A549 (cell line): ENCODE results near the gene FDX2. TPM values are rescaled to one million over a fixed set of nuclear protein-coding genes. Genes with fewer than 3 reads are reported as not detected.

Experiments used
- ATAC-seq, 2 experiments: fragments of 200-7000 bp in 1 of 2; fragments of >200 bp in 1 of 2; cut with Nextera tagmentation in 1 of 2; cut with Tn5 transposase in 1 of 2; 3 replicates each; pipeline versions ENCODE4 v1.8.0 to v1.9.1; 2018 to 2020; ENCODE audit warnings: mild to moderate bottlenecking in 1 of 2, moderate library complexity in 1 of 2
- CTCF ChIA-PET: fragments of 300-600 bp; sonication (Branson Sonifier 250); formaldehyde crosslinking; extraction: SDS; loops from one replicate; lab custom pipeline; 2021; ENCODE audit warnings: antibody characterized with exemption, inconsistent platforms; lab: Yijun Ruan, JAX
- POLR2A ChIA-PET: fragments of 350-600 bp; formaldehyde crosslinking; extraction: SDS; loops from one replicate; lab custom pipeline; 2021; ENCODE audit warnings: antibody characterized with exemption, inconsistent platforms; lab: Yijun Ruan, JAX
- DNase-seq, 2 experiments: peaks; one replicate each; pipeline versions ENCODE4 v3.0.0 to v3.0.0-alpha.2; 2011 to 2016; ENCODE audit warnings: low read depth in 1 of 2, low spot score in 1 of 2
- FAIRE-seq: peaks from 2 replicates; lab custom pipeline; 2011; peaks lifted over from hg19 to GRCh38; lab: Jason Lieb, UNC
- H3K27ac ChIP-seq, 2 experiments: fragments of >200 bp; sonication (Bioruptor Twin); formaldehyde crosslinking; 3 replicates each; pipeline ENCODE4 v1.5.1; 2016 to 2017
- H3K4me1 ChIP-seq: fragments of >200 bp; sonication (Bioruptor Twin); formaldehyde crosslinking; 3 replicates; pipeline ENCODE4 v1.6.1; 2016
- H3K4me2 ChIP-seq: fragments of >200 bp; sonication (Bioruptor Twin); formaldehyde crosslinking; 3 replicates; pipeline ENCODE4 v1.6.1; 2016
- H3K4me3 ChIP-seq: fragments of >200 bp; sonication (Bioruptor Twin); formaldehyde crosslinking; 3 replicates; pipeline ENCODE4 v1.5.1; 2016
- H3K9me3 ChIP-seq: fragments of >200 bp; sonication (Bioruptor Twin); formaldehyde crosslinking; 3 replicates; pipeline ENCODE4 v1.6.1; 2016
- CBX2 ChIP-seq: fragments of 200-600 bp; sonication (generic); IDR thresholded peaks from 2 replicates; pipeline ENCODE4 v1.6.1; 2016; ENCODE audit warnings: low read depth, mild to moderate bottlenecking, borderline replicate concordance
- CEBPB ChIP-seq, 2 experiments: fragments of >200 bp in 1 of 2; sonication (Bioruptor Twin) in 1 of 2; formaldehyde crosslinking in 1 of 2; IDR thresholded peaks; 2 replicates each; pipeline ENCODE4 v1.6.1; 2012 to 2016
- CHD2 ChIP-seq: fragments of 150-350 bp; IDR thresholded peaks from 2 replicates; pipeline ENCODE4 v1.6.1; 2014; ENCODE audit warnings: low read length; ENCODE audit not compliant: partially characterized antibody
- EP300 ChIP-seq, 2 experiments: fragments of >200 bp; sonication (Bioruptor Twin); formaldehyde crosslinking; IDR thresholded peaks; 2 replicates in 1 of 2; 3 replicates in 1 of 2; pipeline ENCODE4 v1.6.1; 2016 to 2017
- FOSL2 ChIP-seq, 2 experiments: fragments of 450-650 bp in 1 of 2; fragments of >200 bp in 1 of 2; sonication (Bioruptor Twin) in 1 of 2; formaldehyde crosslinking; IDR thresholded peaks; 2 replicates each; pipeline versions ENCODE4 v1.5.0 to v1.6.1; 2016 to 2020; ENCODE audit warnings: mild to moderate bottlenecking in 1 of 2, moderate library complexity in 1 of 2
- HDAC2 ChIP-seq: fragments of 200-600 bp; sonication (generic); IDR thresholded peaks from 2 replicates; pipeline ENCODE4 v1.6.1; 2016
- HOXB5 ChIP-seq: fragments of 250-450 bp; sonication (Bioruptor Pico); IDR thresholded peaks from 2 replicates; pipeline ENCODE4 v1.5.0; 2020; ENCODE audit warnings: mild to moderate bottlenecking, moderate library complexity
- JUNB ChIP-seq: fragments of >200 bp; sonication (Bioruptor Twin); formaldehyde crosslinking; IDR thresholded peaks from 2 replicates; pipeline ENCODE4 v1.6.1; 2016
- KDM1A ChIP-seq: fragments of 200-600 bp; sonication (generic); IDR thresholded peaks from 2 replicates; pipeline ENCODE4 v1.6.1; 2016; ENCODE audit warnings: low read depth, mild to moderate bottlenecking
- MAFK ChIP-seq: fragments of 450-650 bp; IDR thresholded peaks from 2 replicates; pipeline ENCODE4 v1.6.1; 2014; ENCODE audit not compliant: partially characterized antibody
- MYC ChIP-seq: IDR thresholded peaks from 2 replicates; pipeline ENCODE4 v1.6.1; 2012; ENCODE audit warnings: mild to moderate bottlenecking, inconsistent platforms, low read length, improper control_type of control experiment, borderline replicate concordance
- NR3C1 ChIP-seq: fragments of >200 bp; sonication (Bioruptor Twin); formaldehyde crosslinking; IDR thresholded peaks from 3 replicates; pipeline ENCODE4 v1.6.1; 2017
- PHF8 ChIP-seq: fragments of 200-600 bp; sonication (generic); IDR thresholded peaks from 2 replicates; pipeline ENCODE4 v1.6.1; 2016; ENCODE audit warnings: low read depth, mild to moderate bottlenecking, antibody characterized with exemption, moderate library complexity, borderline replicate concordance
- RAD21 ChIP-seq, 2 experiments: fragments of >200 bp in 1 of 2; sonication (Bioruptor Twin) in 1 of 2; formaldehyde crosslinking in 1 of 2; IDR thresholded peaks in 1 of 2; conservative IDR thresholded peaks in 1 of 2; 2 replicates in 1 of 2; 3 replicates in 1 of 2; pipeline ENCODE4 v1.6.1; 2012 to 2018; ENCODE audit warnings: inconsistent platforms in 1 of 2
- RNF2 ChIP-seq: fragments of 200-600 bp; sonication (generic); IDR thresholded peaks from 2 replicates; pipeline ENCODE4 v1.6.1; 2016; ENCODE audit warnings: low read depth, mild to moderate bottlenecking, antibody characterized with exemption, moderate library complexity, borderline replicate concordance
- SMC3 ChIP-seq: fragments of >200 bp; sonication (Bioruptor Twin); formaldehyde crosslinking; IDR thresholded peaks from 3 replicates; pipeline ENCODE4 v1.6.1; 2018; ENCODE audit warnings: inconsistent platforms
- TFCP2L1 ChIP-seq: fragments of 250-450 bp; sonication (Bioruptor Pico); IDR thresholded peaks from 2 replicates; pipeline ENCODE4 v1.5.0; 2021; ENCODE audit warnings: mild to moderate bottlenecking
- ZC3H11A ChIP-seq: fragments of 450-650 bp; IDR thresholded peaks from 2 replicates; pipeline ENCODE4 v1.6.1; 2014; ENCODE audit warnings: antibody characterized with exemption, mild to moderate bottlenecking
- ZFP36 ChIP-seq: fragments of 450-650 bp; IDR thresholded peaks from 2 replicates; pipeline ENCODE4 v1.6.1; 2014; ENCODE audit warnings: borderline replicate concordance; ENCODE audit not compliant: partially characterized antibody
- WGBS: methylation state at CpG from one replicate; pipeline ENCODE4 v1.1.6; 2017; ENCODE audit errors: missing lambda C conversion rate; 5-methylcytosine and 5-hydroxymethylcytosine counted together
- polyA plus RNA-seq, 4 experiments: library from polyadenylated mRNA; depleted of rRNA in 3 of 4; stranded (reverse); fragments of >200 nt; fragmentation: RNase III in 1 of 4; extraction: RNeasy Plus Mini Kit Qiagen cat#74134 plus additional on column Dnase treatment in 1 of 4; gene quantifications; 2 replicates in 3 of 4; 3 replicates in 1 of 4; pipeline ENCODE4 v1.2.3, GENCODE V29; 2011 to 2017
- TF ChIP-seq, protein P1 (sequence below): IDR thresholded peaks from 2 replicates; pipeline ENCODE4 v1.6.1; 2012

FDX2 gene
- polyA plus RNA-seq, 2 of the 4 experiments (the other 2 are of a cell fraction) = 9.9 to 23.5 TPM

DNA sequence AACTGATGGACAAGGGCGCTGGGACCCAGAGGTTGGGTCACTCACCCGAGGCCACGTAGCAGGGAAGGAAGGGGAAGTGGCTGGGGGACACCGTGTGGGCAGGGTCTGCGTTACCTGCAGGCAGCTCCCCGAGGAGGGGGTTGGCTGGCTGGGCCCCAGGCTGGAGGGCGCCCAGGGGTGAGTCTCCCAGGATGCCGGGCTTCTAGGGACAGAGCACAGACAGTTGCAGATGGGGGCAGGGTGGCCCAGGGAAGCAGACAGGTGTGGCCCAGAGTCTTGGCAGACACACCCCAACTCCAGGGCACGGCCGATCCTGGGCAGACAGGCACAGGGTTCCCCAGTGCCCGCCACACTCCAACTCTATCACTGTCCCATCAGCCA is 5.6 kb upstream of the FDX2 start:
- no peak for FAIRE-seq
- TF ChIP-seq HDAC2 (no peak), RNF2 (no peak), JUNB (no peak), SMC3 (no peak), ZFP36 (no peak)
- no peak overlapping the region for H3K27ac ChIP-seq
- H3K4me1 ChIP-seq = peaks cover 2% of the 10 kb centered on the region; the same call in 1 of the 3 replicates
- WGBS = 100% methylated on average over 5 of the region's 11 CpGs
- no peaks in the 10 kb centered on the region for H3K9me3 ChIP-seq
- H3K4me3 ChIP-seq = no peak overlapping the region
- ChIA-PET POLR2A (no interaction called here), CTCF (interaction anchor here (1.0 to 1.6 kb wide), 2 partner anchors 27 to 83 kb away, joined by 3 read pairs; no protein-coding TSS in a partner anchor)
- ATAC-seq = peak; percentile 11 to 19; a peak in 3 of 6 replicates
- H3K4me2 ChIP-seq = no peak overlapping the region
- DNase-seq = no peak

DNA sequence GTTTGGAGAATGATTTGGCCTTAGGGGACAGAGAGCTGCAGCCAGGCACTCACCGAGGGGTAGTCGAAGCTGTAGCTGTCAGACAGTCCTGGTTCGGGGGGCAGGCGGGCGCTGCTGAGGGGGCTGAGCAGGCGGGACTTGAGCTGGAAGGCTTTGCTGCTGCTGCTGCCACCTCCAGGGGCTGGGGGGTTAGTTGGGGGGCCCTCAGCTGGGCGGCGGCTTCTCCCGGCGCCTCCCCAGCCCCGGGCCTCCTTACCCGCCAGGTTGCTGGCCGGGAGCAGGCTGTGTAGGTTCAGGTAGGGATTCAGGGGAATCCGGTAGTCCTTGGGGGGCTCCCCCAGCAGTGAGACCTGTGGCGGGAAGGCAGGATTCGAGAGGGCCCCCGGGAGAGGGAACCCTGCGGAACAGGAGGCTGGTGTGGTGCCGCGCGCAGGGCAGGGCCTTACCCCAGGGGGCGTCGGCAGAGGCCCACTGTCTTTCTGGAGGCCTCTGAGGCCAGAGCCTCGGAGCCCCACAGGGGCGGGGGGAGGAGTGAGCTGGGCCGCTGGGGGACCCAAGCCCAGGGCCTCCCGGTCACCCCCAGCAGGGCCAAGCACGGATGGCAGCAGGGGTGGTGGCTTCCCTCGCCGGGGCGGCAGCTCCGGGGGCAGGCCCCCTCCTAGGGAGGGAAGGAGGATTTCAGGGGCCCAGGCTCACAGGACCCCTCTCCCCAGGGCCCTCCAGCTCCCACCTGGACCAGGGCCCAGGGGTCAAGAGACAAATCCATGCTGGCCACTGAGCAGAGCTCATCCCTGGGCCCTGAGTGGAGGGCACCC is 5.0 kb upstream of the FDX2 start:
- Histone ChIP-seq H3K4me1 (peaks cover 8% of the 10 kb centered on the region), H3K4me3 (no peak overlapping the region), H3K4me2 (no peak overlapping the region), H3K9me3 (no peaks in the 10 kb centered on the region), H3K27ac (no peak overlapping the region)
- WGBS = 89% methylated on average over 12 of the region's 32 CpGs
- FAIRE-seq (no peak), ATAC-seq (0 out of 6 replicates have a peak, but pooled peaks of 1 of the 2 experiments have one; percentile 7), DNase-seq (no peak)
- POLR2A ChIA-PET = interaction anchor here (0.7 kb wide), 1 partner anchor 14 kb away, joined by 3 read pairs; no protein-coding TSS in a partner anchor
- no peak for TF ChIP-seq CHD2
- TF ChIP-seq, protein P1, sequence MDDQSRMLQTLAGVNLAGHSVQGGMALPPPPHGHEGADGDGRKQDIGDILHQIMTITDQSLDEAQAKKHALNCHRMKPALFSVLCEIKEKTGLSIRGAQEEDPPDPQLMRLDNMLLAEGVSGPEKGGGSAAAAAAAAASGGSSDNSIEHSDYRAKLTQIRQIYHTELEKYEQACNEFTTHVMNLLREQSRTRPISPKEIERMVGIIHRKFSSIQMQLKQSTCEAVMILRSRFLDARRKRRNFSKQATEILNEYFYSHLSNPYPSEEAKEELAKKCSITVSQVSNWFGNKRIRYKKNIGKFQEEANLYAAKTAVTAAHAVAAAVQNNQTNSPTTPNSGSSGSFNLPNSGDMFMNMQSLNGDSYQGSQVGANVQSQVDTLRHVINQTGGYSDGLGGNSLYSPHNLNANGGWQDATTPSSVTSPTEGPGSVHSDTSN = no peak
- CTCF ChIA-PET = interaction anchor here (0.8 to 1.6 kb wide), 3 partner anchors 27 to 84 kb away, joined by 3 to 4 read pairs (median 3); no protein-coding TSS in a partner anchor

DNA sequence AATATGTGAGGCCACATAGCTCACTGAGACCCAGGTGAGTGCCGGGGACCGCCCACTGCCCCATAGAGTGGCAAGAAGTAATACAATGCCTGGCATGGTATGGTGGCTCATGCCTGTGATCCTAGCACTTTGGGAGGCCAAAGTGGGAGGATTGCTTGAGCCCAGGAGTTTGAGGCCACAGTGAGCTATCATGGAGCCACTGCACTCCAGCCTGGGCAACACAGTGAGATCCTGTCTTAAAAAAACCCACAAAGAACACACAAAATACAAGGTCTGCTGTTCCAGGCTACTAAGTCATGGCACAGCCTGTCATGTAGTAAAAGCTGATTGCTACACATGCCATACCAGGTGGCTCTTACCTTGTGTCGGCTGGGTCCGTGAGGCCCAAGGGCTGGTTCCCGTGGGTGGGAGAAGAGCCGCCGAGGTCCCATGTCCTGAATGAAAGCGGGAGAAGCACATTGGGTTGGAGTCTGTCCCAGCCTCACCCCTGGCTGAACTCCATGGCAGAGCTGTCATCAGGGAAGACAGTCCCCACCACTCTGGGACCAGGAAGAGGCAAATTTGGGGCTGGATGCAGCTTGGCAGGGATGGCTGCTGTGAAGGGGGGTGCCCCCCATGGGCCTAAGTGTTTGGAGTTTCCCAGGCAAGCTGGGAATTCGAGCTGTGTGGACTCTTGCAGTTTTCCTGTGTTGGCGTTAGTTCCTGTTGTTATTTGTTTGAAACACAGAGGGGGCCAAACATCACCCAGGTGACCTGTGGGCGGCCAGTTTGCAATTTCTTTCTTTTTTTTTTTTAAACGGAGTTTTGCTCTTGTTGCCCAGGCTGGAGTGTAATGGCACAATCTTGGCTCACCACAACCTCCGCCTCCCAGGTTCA is 3.2 kb upstream of the FDX2 start:
- ChIA-PET CTCF (interaction anchor here (0.6 to 1.4 kb wide), 3 partner anchors 12 to 60 kb away, joined by 3 to 4 read pairs (median 3); no protein-coding TSS in a partner anchor), POLR2A (interaction anchor here (0.7 to 1.4 kb wide), 2 partner anchors 13 to 15 kb away, joined by 4 to 6 read pairs; no protein-coding TSS in a partner anchor)
- 82% methylated on average over 6 of the region's 13 CpGs for WGBS

DNA sequence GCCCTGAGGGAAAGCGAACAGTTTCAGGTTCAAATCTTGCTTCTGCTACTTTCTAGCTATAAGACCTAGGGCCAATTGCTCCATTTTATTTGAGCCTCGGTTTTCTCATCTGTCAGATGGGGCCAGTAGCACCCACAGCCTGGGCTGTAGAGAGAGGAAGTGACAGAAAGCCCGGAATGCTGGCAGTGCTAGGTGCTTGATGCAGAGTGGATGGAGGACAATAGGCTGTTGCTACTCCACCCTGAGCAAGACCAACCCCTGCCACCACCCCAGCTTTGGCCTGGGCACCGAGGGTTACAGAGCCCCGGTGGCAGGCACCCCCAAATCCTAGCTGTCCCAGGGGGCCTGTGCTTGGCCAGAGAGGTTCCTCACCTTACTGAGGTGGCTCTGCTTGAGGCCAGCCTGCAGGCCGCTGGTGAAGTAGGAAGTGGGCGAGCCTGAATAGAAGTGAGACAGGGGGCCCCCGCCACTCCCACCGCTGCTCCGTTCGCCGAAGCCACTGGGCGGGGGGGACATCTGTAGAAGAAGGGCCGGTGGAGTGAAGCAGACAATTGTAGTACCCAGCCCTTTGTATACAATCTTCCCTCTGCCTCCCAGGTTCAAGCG is 2.1 kb upstream of the FDX2 start:
- ChIA-PET CTCF (interaction anchor here (0.5 to 1.4 kb wide), 3 partner anchors 42 to 59 kb away, joined by 3 to 5 read pairs (median 4); no protein-coding TSS in a partner anchor), POLR2A (interaction anchor here (1.0 kb wide), 1 partner anchor 16 kb away, joined by 5 read pairs; no protein-coding TSS in a partner anchor)
- DNase-seq (no peak), FAIRE-seq (no peak), ATAC-seq (no peak)
- no peak overlapping the region for H3K4me3 ChIP-seq
- no peak for TF ChIP-seq KDM1A
- TF ChIP-seq HOXB5 = no peak
- TF ChIP-seq CBX2 = no peak
- no peak for TF ChIP-seq PHF8
- no peak for TF ChIP-seq ZC3H11A
- 94% methylated on average over 11 of the region's 15 CpGs for WGBS
- no peak overlapping the region for H3K4me2 ChIP-seq
- H3K27ac ChIP-seq = no peak overlapping the region
- peaks cover 12% of the 10 kb centered on the region for H3K4me1 ChIP-seq
- H3K9me3 ChIP-seq = no peaks in the 10 kb centered on the region

More for the DNA sequence above, 3.2 kb upstream of the FDX2 start:
- no peak overlapping the region for H3K4me3 ChIP-seq
- ATAC-seq (no peak), DNase-seq (no peak), FAIRE-seq (no peak)
- TF ChIP-seq EP300 (IDR thresholded peaks at IDR 0.05) = no peak
- TF ChIP-seq NR3C1 = no peak
- no peak for TF ChIP-seq FOSL2 (IDR thresholded peaks at IDR 0.05)
- no peak for TF ChIP-seq FOSL2 (CRISPR knock-in tag; IDR thresholded peaks at IDR 0.05)
- TF ChIP-seq ZFP36 = no peak
- TF ChIP-seq CEBPB (IDR thresholded peaks at IDR 0.05) = no peak
- TF ChIP-seq MYC = no peak
- no peak for TF ChIP-seq TFCP2L1
- no peak for TF ChIP-seq RAD21 (conservative IDR thresholded peaks at IDR 0.05 in 1 of 2, IDR thresholded peaks at IDR 0.05 in 1 of 2)
- no peak for TF ChIP-seq MAFK
- peaks cover 12% of the 10 kb centered on the region for H3K4me1 ChIP-seq
- no peak overlapping the region for H3K4me2 ChIP-seq
- no peaks in the 10 kb centered on the region for H3K9me3 ChIP-seq
- H3K27ac ChIP-seq = no peak overlapping the region
